ENCODE measurements around the gene TNFAIP8.
A peak's percentile ranks its signal among the peaks of the same experiment; 100 is the strongest.

The TNFAIP8 gene

DNA sequence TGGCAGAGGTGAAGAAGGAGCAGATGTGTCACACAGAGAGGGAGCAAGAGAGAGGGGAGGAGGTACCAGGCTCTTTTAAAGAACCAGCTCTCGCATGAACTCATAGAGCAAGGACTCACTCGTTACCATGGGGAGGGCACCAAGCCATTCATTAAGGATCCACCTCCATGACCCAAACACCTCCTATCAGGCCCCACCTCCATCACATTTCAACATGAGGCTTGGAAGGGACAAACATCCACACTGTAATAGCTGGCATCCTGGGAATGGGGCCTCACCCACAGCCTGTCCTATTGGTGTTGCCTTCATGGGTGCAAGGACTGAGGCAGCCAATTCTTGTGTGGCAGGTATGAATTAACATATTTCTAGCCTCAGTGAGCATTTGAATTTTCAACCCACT is 11.6 kb upstream of the TNFAIP8 start:
- TF ChIP-seq, protein P1, sequence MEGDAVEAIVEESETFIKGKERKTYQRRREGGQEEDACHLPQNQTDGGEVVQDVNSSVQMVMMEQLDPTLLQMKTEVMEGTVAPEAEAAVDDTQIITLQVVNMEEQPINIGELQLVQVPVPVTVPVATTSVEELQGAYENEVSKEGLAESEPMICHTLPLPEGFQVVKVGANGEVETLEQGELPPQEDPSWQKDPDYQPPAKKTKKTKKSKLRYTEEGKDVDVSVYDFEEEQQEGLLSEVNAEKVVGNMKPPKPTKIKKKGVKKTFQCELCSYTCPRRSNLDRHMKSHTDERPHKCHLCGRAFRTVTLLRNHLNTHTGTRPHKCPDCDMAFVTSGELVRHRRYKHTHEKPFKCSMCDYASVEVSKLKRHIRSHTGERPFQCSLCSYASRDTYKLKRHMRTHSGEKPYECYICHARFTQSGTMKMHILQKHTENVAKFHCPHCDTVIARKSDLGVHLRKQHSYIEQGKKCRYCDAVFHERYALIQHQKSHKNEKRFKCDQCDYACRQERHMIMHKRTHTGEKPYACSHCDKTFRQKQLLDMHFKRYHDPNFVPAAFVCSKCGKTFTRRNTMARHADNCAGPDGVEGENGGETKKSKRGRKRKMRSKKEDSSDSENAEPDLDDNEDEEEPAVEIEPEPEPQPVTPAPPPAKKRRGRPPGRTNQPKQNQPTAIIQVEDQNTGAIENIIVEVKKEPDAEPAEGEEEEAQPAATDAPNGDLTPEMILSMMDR (IDR thresholded peaks at IDR 0.05; ENCODE audit: borderline replicate concordance, insufficient read depth, low read depth, low read length): no peak
- H3K4me3 ChIP-seq (ENCODE audit: low read depth, low read length): no peak overlapping the region

GRCh38 chr5:119345861-119346260 is 10.0 kb upstream of the TNFAIP8 start:
- H3K4me3 ChIP-seq (ENCODE audit: low read depth, low read length): no peak overlapping the region
- TF ChIP-seq, protein P1 (IDR thresholded peaks at IDR 0.05; ENCODE audit: borderline replicate concordance, insufficient read depth, low read depth, low read length): no peak

DNA sequence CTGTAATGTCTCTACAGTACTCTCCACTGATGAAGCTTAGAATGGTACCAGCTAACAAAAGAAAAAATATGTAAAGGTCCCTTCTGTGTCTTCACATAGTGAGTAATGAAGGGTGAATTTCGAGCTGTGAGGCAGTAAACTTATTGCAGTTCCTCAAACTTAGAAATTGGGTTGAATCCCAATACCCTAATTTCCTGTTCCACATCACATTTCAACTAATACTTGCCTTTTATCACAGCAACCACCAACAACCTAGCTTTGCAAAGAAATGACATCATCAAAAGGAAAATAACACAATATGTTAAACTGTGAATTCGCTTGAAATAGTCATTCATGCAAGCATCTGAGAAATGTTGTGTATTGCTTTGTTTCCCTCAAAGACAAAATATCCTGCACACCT is 9.4 kb upstream of the TNFAIP8 start:
- TF ChIP-seq, protein P1 (IDR thresholded peaks at IDR 0.05; ENCODE audit: borderline replicate concordance, insufficient read depth, low read depth, low read length): no peak
- H3K4me3 ChIP-seq (ENCODE audit: low read depth, low read length): no peak overlapping the region

DNA sequence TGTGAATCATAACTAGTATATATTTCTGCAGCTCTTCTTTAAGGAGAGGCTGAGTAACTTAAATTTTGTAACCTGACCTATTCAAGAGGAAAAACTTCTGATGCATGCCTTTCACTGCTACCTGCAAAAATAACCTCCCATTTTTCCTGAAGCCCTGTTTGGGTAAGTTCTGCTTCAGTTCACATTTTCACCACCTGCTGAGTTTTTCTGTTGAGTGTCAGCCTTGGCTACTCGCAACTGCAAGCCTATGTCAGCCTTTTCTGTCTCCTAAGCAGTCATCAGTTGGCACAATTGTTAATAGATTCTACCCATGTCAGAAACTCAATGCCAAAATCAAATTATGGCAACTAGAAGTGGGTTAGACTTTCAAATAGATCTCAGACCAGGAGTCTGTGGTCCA is 8.2 kb upstream of the TNFAIP8 start:
- TF ChIP-seq, protein P1 (IDR thresholded peaks at IDR 0.05; ENCODE audit: borderline replicate concordance, insufficient read depth, low read depth, low read length): no peak
- no peak overlapping the region for H3K4me3 ChIP-seq (ENCODE audit: low read depth, low read length)

- no peak overlapping the region for H3K4me3 ChIP-seq (ENCODE audit: low read depth, low read length)
- TF ChIP-seq, protein P1 (IDR thresholded peaks at IDR 0.05; ENCODE audit: borderline replicate concordance, insufficient read depth, low read depth, low read length): no peak
Observed at GRCh38 chr5:119347991-119348390, 7.8 kb upstream of the TNFAIP8 start.

- TF ChIP-seq, protein P1 (IDR thresholded peaks at IDR 0.05; ENCODE audit: borderline replicate concordance, insufficient read depth, low read depth, low read length): no peak
- H3K4me3 ChIP-seq (ENCODE audit: low read depth, low read length): no peak overlapping the region
Observed at GRCh38 chr5:119353213-119353612, 2.6 kb upstream of the TNFAIP8 start.

GRCh38 chr5:119353686-119354366 is 2.0 kb upstream of the TNFAIP8 start:
- peak overlapping the region; percentile 28 for H3K4me3 ChIP-seq (ENCODE audit: low read depth, low read length)
- TF ChIP-seq, protein P1 (IDR thresholded peaks at IDR 0.05; ENCODE audit: borderline replicate concordance, insufficient read depth, low read depth, low read length): no peak

All from GM12875 (cell line).